Measurements from ENCODE around the gene HSD17B1. TPM values are rescaled to one million over a fixed set of nuclear protein-coding genes. Genes with fewer than 3 reads are reported as not detected.
"Not testable (repeated sequence)": the region's sequence is repeated elsewhere in the genome, so short reads cannot be mapped to it uniquely, and the experiment has no call there.

Gene HSD17B1
- under 1 TPM; 0.35 to 0.41 TPM for total RNA-seq

DNA sequence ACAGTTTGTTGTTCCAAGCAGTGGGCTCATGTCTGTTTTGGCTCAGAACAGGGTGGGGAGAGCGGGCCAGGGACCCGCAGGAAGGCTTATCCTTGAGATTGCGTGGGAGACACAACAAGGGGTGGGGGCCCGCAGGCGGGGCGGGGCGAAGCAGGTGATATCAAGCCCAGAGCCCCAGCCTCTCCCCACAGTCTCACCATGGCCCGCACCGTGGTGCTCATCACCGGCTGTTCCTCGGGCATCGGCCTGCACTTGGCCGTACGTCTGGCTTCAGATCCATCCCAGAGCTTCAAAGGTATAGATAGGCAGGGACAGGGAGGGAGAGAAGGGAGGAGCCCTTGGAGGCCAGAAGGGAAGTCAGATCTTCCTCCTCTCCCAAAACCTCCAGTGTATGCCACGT lies at the start of gene HSD17B1:
Gene HSD17B1, plus strand, starts transcription at position 188 of the 400 bp plus-strand sequence. Its CDS starts 11 bp downstream, at position 199.
- H3K9me3 Mint-ChIP-seq (ENCODE audit: low read depth); CTCF ChIA-PET; ATAC-seq; H3K36me3 Mint-ChIP-seq (ENCODE audit: low read depth); DNase-seq; H3K27me3 Mint-ChIP-seq; intact Hi-C loops (cut with DNase I, micrococcal nuclease); POLR2A ChIA-PET: not testable (repeated sequence)
- Mint-ChIP-seq H3K4me1 (peaks cover 30% of the 10 kb centered on the region), H3K27ac (peak within 1 kb of the TSS; percentile 92), H3K4me3 (peak within 1 kb of the TSS; percentile 85)

GRCh38 chr17:42502926-42503325 lies 49.8 kb upstream of the HSD17B1 start:
- H3K27ac Mint-ChIP-seq, result no peak overlapping the region
- no peaks in the 10 kb centered on the region for H3K27me3 Mint-ChIP-seq
- H3K4me3 Mint-ChIP-seq, result no peak overlapping the region
- no peaks in the 10 kb centered on the region for H3K4me1 Mint-ChIP-seq
- no peak for ATAC-seq
- DNase-seq, result no peak
- H3K36me3 Mint-ChIP-seq (ENCODE audit: low read depth), result peaks cover 6% of the 10 kb centered on the region
- ChIA-PET CTCF (interaction anchor here (0.5 kb wide), 1 partner anchor 206 kb away, joined by 3 read pairs; no protein-coding TSS in a partner anchor), POLR2A (no interaction called here)
- H3K9me3 Mint-ChIP-seq (ENCODE audit: low read depth), result no peaks in the 10 kb centered on the region
- intact Hi-C loops (cut with DNase I, micrococcal nuclease), result loop anchor here in 1 of 2 experiments (10.0 kb wide), 1 partner anchor 298 kb away; no protein-coding TSS in a partner anchor

DNA sequence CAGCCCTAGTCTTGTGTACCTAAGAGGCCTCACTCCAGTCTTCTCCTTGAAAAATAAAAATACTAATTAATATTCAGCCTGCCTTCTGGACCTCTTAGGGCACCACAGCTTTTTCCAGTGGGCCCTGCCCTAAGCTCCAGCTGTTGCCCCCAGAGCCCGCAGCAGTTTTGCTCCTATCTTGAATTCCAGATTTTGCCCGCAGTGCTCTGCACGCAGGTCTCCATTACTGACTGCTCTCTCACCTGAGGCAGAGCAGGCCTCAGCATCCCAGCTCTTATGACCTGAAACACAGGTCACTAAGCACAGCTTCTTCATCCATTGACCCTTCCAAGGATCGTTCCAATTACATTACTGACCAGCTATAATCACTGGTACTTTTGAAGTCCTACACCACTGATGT lies 45.1 kb upstream of the HSD17B1 start:
- ATAC-seq (no peak), DNase-seq (no peak)
- no peaks in the 10 kb centered on the region for H3K9me3 Mint-ChIP-seq (ENCODE audit: low read depth)
- no peak overlapping the region for H3K27ac Mint-ChIP-seq
- H3K4me1 Mint-ChIP-seq, result no peaks in the 10 kb centered on the region
- POLR2A ChIA-PET, result no interaction called here
- CTCF ChIA-PET, result interaction anchor here (1.4 to 2.2 kb wide), 3 partner anchors 10 to 79 kb away, joined by 3 to 12 read pairs (median 4); no protein-coding TSS in a partner anchor
- intact Hi-C loops (cut with DNase I, micrococcal nuclease), result loop anchor here in 1 of 2 experiments (10.0 kb wide), 1 partner anchor 303 kb away; no protein-coding TSS in a partner anchor
- H3K4me3 Mint-ChIP-seq, result no peak overlapping the region
- H3K36me3 Mint-ChIP-seq (ENCODE audit: low read depth), result peaks cover 4% of the 10 kb centered on the region
- H3K27me3 Mint-ChIP-seq, result no peaks in the 10 kb centered on the region

GRCh38 chr17:42508426-42509165 lies 44.1 kb upstream of the HSD17B1 start:
- intact Hi-C loops (cut with DNase I, micrococcal nuclease), result loop anchor here in 1 of 2 experiments (10.0 kb wide), 1 partner anchor 304 kb away; no protein-coding TSS in a partner anchor
- DNase-seq (no peak), ATAC-seq (no peak)
- H3K27ac Mint-ChIP-seq, result no peak overlapping the region
- H3K4me3 Mint-ChIP-seq, result no peak overlapping the region
- CTCF ChIA-PET, result interaction anchor here (0.9 to 2.2 kb wide), 3 partner anchors 9 to 41 kb away, joined by 3 to 12 read pairs (median 4); no protein-coding TSS in a partner anchor
- H3K9me3 Mint-ChIP-seq (ENCODE audit: low read depth), result no peaks in the 10 kb centered on the region
- peaks cover 4% of the 10 kb centered on the region for H3K36me3 Mint-ChIP-seq (ENCODE audit: low read depth)
- no peaks in the 10 kb centered on the region for H3K4me1 Mint-ChIP-seq
- POLR2A ChIA-PET, result no interaction called here
- H3K27me3 Mint-ChIP-seq, result no peaks in the 10 kb centered on the region

GRCh38 chr17:42509409-42509808 lies 43.3 kb upstream of the HSD17B1 start:
- ChIA-PET CTCF (interaction anchor here (0.9 to 1.6 kb wide), 2 partner anchors 10 to 42 kb away, joined by 3 to 4 read pairs; no protein-coding TSS in a partner anchor), POLR2A (interaction anchor here (0.5 kb wide), 1 partner anchor 144 kb away, joined by 3 read pairs; no protein-coding TSS in a partner anchor)
- no peaks in the 10 kb centered on the region for H3K27me3 Mint-ChIP-seq
- ATAC-seq, result no peak
- intact Hi-C loops (cut with DNase I, micrococcal nuclease), result loop anchor here in 1 of 2 experiments (10.0 kb wide), 1 partner anchor 305 kb away; no protein-coding TSS in a partner anchor
- no peaks in the 10 kb centered on the region for H3K9me3 Mint-ChIP-seq (ENCODE audit: low read depth)
- H3K4me1 Mint-ChIP-seq, result no peaks in the 10 kb centered on the region
- H3K27ac Mint-ChIP-seq, result no peak overlapping the region
- DNase-seq, result no peak
- no peak overlapping the region for H3K4me3 Mint-ChIP-seq
- peaks cover 4% of the 10 kb centered on the region for H3K36me3 Mint-ChIP-seq (ENCODE audit: low read depth)

DNA sequence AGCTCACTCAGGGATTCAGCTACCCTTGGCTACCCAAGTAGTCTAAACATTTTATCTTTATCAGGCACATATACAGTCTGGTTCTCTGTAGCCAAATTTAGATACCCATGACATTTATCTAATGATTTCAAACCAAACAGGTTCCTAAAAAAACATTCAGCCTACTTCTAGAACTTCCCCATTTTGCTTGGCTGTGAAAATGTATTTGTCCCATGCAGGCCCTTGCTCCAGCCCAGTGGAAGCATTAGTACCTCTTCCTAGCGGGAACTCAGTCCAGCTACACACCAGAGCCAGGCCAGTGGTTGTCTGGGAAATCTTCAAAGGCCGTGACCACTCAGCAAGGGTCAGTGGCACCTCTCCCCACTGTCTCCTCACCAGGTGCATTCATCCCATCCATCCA lies 42.9 kb upstream of the HSD17B1 start:
- no peaks in the 10 kb centered on the region for H3K9me3 Mint-ChIP-seq (ENCODE audit: low read depth)
- no peak overlapping the region for H3K4me3 Mint-ChIP-seq
- no peaks in the 10 kb centered on the region for H3K4me1 Mint-ChIP-seq
- ChIA-PET POLR2A (interaction anchor here (0.5 kb wide), 1 partner anchor 145 kb away, joined by 3 read pairs; no protein-coding TSS in a partner anchor), CTCF (interaction anchor here (1.6 kb wide), 1 partner anchor 10 kb away, joined by 4 read pairs; no protein-coding TSS in a partner anchor)
- DNase-seq, result no peak
- no peak for ATAC-seq
- no peaks in the 10 kb centered on the region for H3K27me3 Mint-ChIP-seq
- intact Hi-C loops (cut with DNase I, micrococcal nuclease), result loop anchor here in 1 of 2 experiments (10.0 kb wide), 1 partner anchor 305 kb away; no protein-coding TSS in a partner anchor
- H3K36me3 Mint-ChIP-seq (ENCODE audit: low read depth), result peaks cover 6% of the 10 kb centered on the region
- no peak overlapping the region for H3K27ac Mint-ChIP-seq

DNA sequence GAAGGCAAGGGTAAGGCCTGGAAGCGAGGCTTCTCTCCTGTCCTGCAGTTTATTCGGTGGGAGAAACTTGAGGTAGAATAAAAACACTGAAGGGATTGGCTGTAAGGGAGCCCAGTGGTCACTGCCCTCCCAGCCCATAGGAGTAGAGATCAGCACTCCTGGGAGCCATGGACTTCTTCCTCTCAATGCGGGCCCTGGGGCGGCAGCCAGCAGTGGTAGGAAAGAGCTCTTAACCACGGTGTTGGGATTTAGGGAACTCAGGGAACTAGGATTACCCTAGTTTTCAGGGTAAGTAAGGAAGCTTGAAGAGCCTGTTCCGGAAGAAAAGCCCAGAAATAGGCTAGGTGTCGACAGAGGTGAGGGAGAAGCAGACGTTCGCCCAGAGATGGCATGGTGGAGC lies 40.5 kb upstream of the HSD17B1 start:
- Mint-ChIP-seq H3K27me3 (no peaks in the 10 kb centered on the region), H3K4me3 (no peak overlapping the region), H3K36me3 (ENCODE audit: low read depth) (peaks cover 7% of the 10 kb centered on the region), H3K9me3 (ENCODE audit: low read depth) (no peaks in the 10 kb centered on the region), H3K27ac (no peak overlapping the region), H3K4me1 (no peaks in the 10 kb centered on the region)
- DNase-seq (no peak), ATAC-seq (no peak)
- POLR2A ChIA-PET, result no interaction called here
- intact Hi-C loops (cut with DNase I, micrococcal nuclease), result no loop called here
- CTCF ChIA-PET, result interaction anchor here (0.6 to 1.3 kb wide), 4 partner anchors 14 to 509 kb away, joined by 3 to 4 read pairs (median 4); no protein-coding TSS in a partner anchor

GRCh38 chr17:42512733-42513251 lies 39.9 kb upstream of the HSD17B1 start:
- ChIA-PET CTCF (interaction anchor here (0.6 to 1.3 kb wide), 5 partner anchors 14 to 510 kb away, joined by 3 to 4 read pairs (median 3); no protein-coding TSS in a partner anchor), POLR2A (no interaction called here)
- H3K4me3 Mint-ChIP-seq, result no peak overlapping the region
- no peak overlapping the region for H3K27ac Mint-ChIP-seq
- H3K36me3 Mint-ChIP-seq (ENCODE audit: low read depth), result peaks cover 5% of the 10 kb centered on the region
- H3K27me3 Mint-ChIP-seq, result no peaks in the 10 kb centered on the region
- no peaks in the 10 kb centered on the region for H3K9me3 Mint-ChIP-seq (ENCODE audit: low read depth)
- ATAC-seq (no peak), DNase-seq (no peak)
- H3K4me1 Mint-ChIP-seq, result peaks cover 2% of the 10 kb centered on the region
- intact Hi-C loops (cut with DNase I, micrococcal nuclease), result no loop called here

DNA sequence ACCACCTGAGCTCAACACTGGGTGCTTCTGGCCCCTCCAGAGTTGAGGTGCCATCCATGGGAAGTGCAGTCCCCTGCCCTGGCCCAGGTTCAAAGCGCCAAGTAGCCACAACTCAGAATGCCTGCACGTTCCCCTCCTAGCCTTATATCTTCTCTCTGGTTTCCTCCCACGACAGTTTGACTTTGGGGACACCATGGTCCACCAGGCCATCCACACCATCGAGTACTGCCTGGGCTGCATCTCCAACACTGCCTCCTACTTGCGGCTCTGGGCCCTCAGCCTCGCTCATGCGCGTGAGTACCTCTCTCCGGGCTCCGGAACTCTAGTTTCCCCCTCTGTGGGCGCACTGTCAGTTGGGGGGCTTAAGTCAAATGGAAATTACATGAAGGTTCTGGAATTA lies 39.0 kb upstream of the HSD17B1 start:
- ATAC-seq, result no peak
- intact Hi-C loops (cut with DNase I, micrococcal nuclease), result no loop called here
- Mint-ChIP-seq H3K36me3 (ENCODE audit: low read depth) (peaks cover 3% of the 10 kb centered on the region), H3K4me3 (no peak overlapping the region), H3K4me1 (peaks cover 2% of the 10 kb centered on the region), H3K27me3 (no peaks in the 10 kb centered on the region), H3K9me3 (ENCODE audit: low read depth) (no peaks in the 10 kb centered on the region), H3K27ac (no peak overlapping the region)
- no peak for DNase-seq
- ChIA-PET POLR2A (no interaction called here), CTCF (interaction anchor here (1.0 to 1.5 kb wide), 3 partner anchors 14 to 73 kb away, joined by 3 to 5 read pairs (median 5); no protein-coding TSS in a partner anchor)

GRCh38 chr17:42514279-42514678 lies 38.4 kb upstream of the HSD17B1 start:
- ChIA-PET CTCF (interaction anchor here (0.6 to 1.5 kb wide), 5 partner anchors 13 to 73 kb away, joined by 3 to 5 read pairs (median 4); no protein-coding TSS in a partner anchor), POLR2A (interaction anchor here (0.5 kb wide), 1 partner anchor 133 kb away, joined by 3 read pairs; no protein-coding TSS in a partner anchor)
- Mint-ChIP-seq H3K4me1 (peaks cover 2% of the 10 kb centered on the region), H3K27ac (no peak overlapping the region), H3K4me3 (no peak overlapping the region), H3K36me3 (ENCODE audit: low read depth) (peaks cover 3% of the 10 kb centered on the region), H3K9me3 (ENCODE audit: low read depth) (no peaks in the 10 kb centered on the region), H3K27me3 (no peaks in the 10 kb centered on the region)
- intact Hi-C loops (cut with DNase I, micrococcal nuclease), result no loop called here
- DNase-seq (no peak), ATAC-seq (no peak)

GRCh38 chr17:42514867-42515266 lies 37.9 kb upstream of the HSD17B1 start:
- H3K27ac Mint-ChIP-seq, result no peak overlapping the region
- H3K4me3 Mint-ChIP-seq, result no peak overlapping the region
- CTCF ChIA-PET, result interaction anchor here (0.6 to 1.5 kb wide), 5 partner anchors 23 to 203 kb away, joined by 3 to 4 read pairs (median 3); no protein-coding TSS in a partner anchor
- POLR2A ChIA-PET, result no interaction called here
- intact Hi-C loops (cut with DNase I, micrococcal nuclease), result loop anchor here (5.0 kb wide), 2 partner anchors 193 to 333 kb away; partner anchors contain the start of gene KCNH4 (in 1 of the 2)
- no peaks in the 10 kb centered on the region for H3K9me3 Mint-ChIP-seq (ENCODE audit: low read depth)
- ATAC-seq, result no peak
- H3K4me1 Mint-ChIP-seq, result peaks cover 2% of the 10 kb centered on the region
- no peak for DNase-seq
- H3K36me3 Mint-ChIP-seq (ENCODE audit: low read depth), result peaks cover 3% of the 10 kb centered on the region
- no peaks in the 10 kb centered on the region for H3K27me3 Mint-ChIP-seq
